Activated CD4-positive, alpha-beta T cell treated with anti-CD3 and anti-CD28 coated beads, Interleukin-2, amount 50 U/mL, for 4 hours (primary cell): ENCODE results near the gene NIM1K.
"Not testable (repeated sequence)": the region's sequence is repeated elsewhere in the genome, so short reads cannot be mapped to it uniquely, and the experiment has no call there.

Experiments
- DNase-seq, 2 experiments: peaks; one replicate each; pipeline ENCODE4 v3.0.0-alpha.2; 2020

NIM1K gene

GRCh38 chr5:43190755-43191603, 1.0 kb upstream of the NIM1K start:
- no peak for DNase-seq

- peak in 1 of 2 experiments; percentile 4 for DNase-seq
These were observed 644 bp downstream of the NIM1K start for GRCh38 chr5:43192558-43193180.

GRCh38 chr5:43193181-43193893, 1.3 kb downstream of the NIM1K start:
- peak; percentile 25 to 27 for DNase-seq

- DNase-seq: no peak
These were observed 1.9 kb downstream of the NIM1K start for GRCh38 chr5:43193894-43194265.

- DNase-seq: no peak
These were observed 3.7 kb downstream of the NIM1K start for GRCh38 chr5:43195670-43196265.

- no peak for DNase-seq
These were observed 5.5 kb downstream of the NIM1K start for GRCh38 chr5:43197535-43197934.

- not testable (repeated sequence) for DNase-seq
These were observed 9.4 kb downstream of the NIM1K start for GRCh38 chr5:43201442-43201841.

GRCh38 chr5:43202380-43202779, 10.4 kb downstream of the NIM1K start:
- DNase-seq: no peak

- DNase-seq: no peak
These were observed 11.3 kb downstream of the NIM1K start for GRCh38 chr5:43203373-43203772.

- no peak for DNase-seq
These were observed 12.9 kb downstream of the NIM1K start for GRCh38 chr5:43204958-43205357.

- no peak for DNase-seq
These were observed 15.6 kb downstream of the NIM1K start for GRCh38 chr5:43207601-43208000.

GRCh38 chr5:43208658-43209057, 16.6 kb downstream of the NIM1K start:
- DNase-seq: no peak

- no peak for DNase-seq
These were observed 17.0 kb downstream of the NIM1K start for GRCh38 chr5:43209060-43209459.

- no peak for DNase-seq
These were observed 17.8 kb downstream of the NIM1K start for GRCh38 chr5:43209833-43210232.

- DNase-seq: no peak
These were observed 18.5 kb downstream of the NIM1K start for GRCh38 chr5:43210570-43210969.

GRCh38 chr5:43213951-43214350, 21.9 kb downstream of the NIM1K start:
- no peak for DNase-seq

- no peak for DNase-seq
These were observed 23.1 kb downstream of the NIM1K start for GRCh38 chr5:43215073-43215631.

- DNase-seq: no peak
These were observed 24.9 kb downstream of the NIM1K start for GRCh38 chr5:43216941-43217340.

GRCh38 chr5:43219120-43219519, 27.1 kb downstream of the NIM1K start:
- DNase-seq: no peak

- no peak for DNase-seq
These were observed 29.5 kb downstream of the NIM1K start for GRCh38 chr5:43221502-43221901.

- no peak for DNase-seq
These were observed 33.7 kb downstream of the NIM1K start for GRCh38 chr5:43225649-43226245.

GRCh38 chr5:43227655-43228054, 35.6 kb downstream of the NIM1K start:
- no peak for DNase-seq

- DNase-seq: no peak
These were observed 38.7 kb downstream of the NIM1K start for GRCh38 chr5:43230707-43231106.
